Measurements from ENCODE around the gene TCF4.

DNA sequence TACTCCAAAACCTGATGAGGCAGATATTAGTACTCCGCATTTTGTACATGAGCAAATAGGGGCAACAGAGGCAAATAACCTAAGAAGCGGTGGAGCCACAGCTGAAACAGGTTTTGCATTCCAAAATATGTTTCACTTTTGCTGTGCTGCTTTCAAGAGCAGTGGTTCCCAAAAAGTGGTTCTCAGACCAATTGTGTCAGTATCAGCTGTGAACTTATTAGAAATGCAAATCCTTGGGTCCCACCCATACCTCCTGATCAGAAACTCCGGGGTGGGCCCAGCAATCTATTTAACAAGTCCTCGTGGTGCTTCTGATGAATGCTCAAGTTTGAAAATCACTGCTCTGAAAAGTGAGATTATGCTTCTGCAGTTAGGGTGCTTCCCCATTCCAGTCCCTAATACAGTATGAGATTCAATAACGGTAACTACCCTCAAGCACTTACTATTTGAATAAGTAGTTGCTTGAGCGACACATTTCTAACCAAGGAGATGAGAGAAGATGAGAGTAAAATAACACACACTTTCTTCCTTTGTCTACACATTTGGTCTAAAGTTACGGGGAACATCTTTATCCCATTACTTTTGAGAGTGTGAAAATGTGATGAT is 17.8 kb upstream of the TCF4 start:
- TF ChIP-seq ZNF423 (CRISPR knock-in tag; IDR thresholded peaks at IDR 0.05), result no peak
- TF ChIP-seq, protein P1, sequence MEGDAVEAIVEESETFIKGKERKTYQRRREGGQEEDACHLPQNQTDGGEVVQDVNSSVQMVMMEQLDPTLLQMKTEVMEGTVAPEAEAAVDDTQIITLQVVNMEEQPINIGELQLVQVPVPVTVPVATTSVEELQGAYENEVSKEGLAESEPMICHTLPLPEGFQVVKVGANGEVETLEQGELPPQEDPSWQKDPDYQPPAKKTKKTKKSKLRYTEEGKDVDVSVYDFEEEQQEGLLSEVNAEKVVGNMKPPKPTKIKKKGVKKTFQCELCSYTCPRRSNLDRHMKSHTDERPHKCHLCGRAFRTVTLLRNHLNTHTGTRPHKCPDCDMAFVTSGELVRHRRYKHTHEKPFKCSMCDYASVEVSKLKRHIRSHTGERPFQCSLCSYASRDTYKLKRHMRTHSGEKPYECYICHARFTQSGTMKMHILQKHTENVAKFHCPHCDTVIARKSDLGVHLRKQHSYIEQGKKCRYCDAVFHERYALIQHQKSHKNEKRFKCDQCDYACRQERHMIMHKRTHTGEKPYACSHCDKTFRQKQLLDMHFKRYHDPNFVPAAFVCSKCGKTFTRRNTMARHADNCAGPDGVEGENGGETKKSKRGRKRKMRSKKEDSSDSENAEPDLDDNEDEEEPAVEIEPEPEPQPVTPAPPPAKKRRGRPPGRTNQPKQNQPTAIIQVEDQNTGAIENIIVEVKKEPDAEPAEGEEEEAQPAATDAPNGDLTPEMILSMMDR (IDR thresholded peaks at IDR 0.05), result no peak
- no peak for TF ChIP-seq NFE2L1 (CRISPR knock-in tag; IDR thresholded peaks at IDR 0.05)
- no peak for TF ChIP-seq FOXJ3 (CRISPR knock-in tag; IDR thresholded peaks at IDR 0.05; ENCODE audit: borderline replicate concordance)
- TF ChIP-seq ZNF121 (CRISPR knock-in tag; IDR thresholded peaks at IDR 0.05), result no peak
- no peak for TF ChIP-seq ELF4 (CRISPR knock-in tag; IDR thresholded peaks at IDR 0.05; ENCODE audit: low read depth)
- TF ChIP-seq ESRRA (CRISPR knock-in tag; IDR thresholded peaks at IDR 0.05; ENCODE audit: borderline replicate concordance), result no peak
- no peak for TF ChIP-seq ZNF396 (CRISPR knock-in tag; IDR thresholded peaks at IDR 0.05; ENCODE audit: borderline replicate concordance)

All from WTC11 (cell line).